Testis (tissue), 2 donors: Measurements from ENCODE around the gene DACH1.

Experiments used
- CTCF ChIP-seq, 3 experiments: fragments of 450-650 bp in 2 of 3; fragments of 200-600 bp in 1 of 3; sonication (generic) in 1 of 3; IDR thresholded peaks; one replicate each; pipeline ENCODE4 v1.5.1; 2016 to 2019; ENCODE audit warnings: antibody characterized with exemption in 3 of 3, mild to moderate bottlenecking in 2 of 3, moderate library complexity in 1 of 3
- POLR2A ChIP-seq: fragments of 450-650 bp; IDR thresholded peaks from one replicate; pipeline ENCODE4 v1.6.1; 2017; ENCODE audit warnings: antibody characterized with exemption, mild to moderate bottlenecking, moderate library complexity

GRCh38 chr13:71880753-71881541, 13.9 kb upstream of the DACH1 start:
- no peak for TF ChIP-seq CTCF (IDR thresholded peaks at IDR 0.05)
- TF ChIP-seq POLR2A: no peak
